Measurements from ENCODE around the gene LCOR. TPM values are rescaled to one million over a fixed set of nuclear protein-coding genes. Genes with fewer than 3 reads are reported as not detected.

Gene LCOR
- total and polyA plus RNA-seq, 2 of the 4 experiments (the other 2 are of a cell fraction), result 3.7 to 36.9 TPM

DNA sequence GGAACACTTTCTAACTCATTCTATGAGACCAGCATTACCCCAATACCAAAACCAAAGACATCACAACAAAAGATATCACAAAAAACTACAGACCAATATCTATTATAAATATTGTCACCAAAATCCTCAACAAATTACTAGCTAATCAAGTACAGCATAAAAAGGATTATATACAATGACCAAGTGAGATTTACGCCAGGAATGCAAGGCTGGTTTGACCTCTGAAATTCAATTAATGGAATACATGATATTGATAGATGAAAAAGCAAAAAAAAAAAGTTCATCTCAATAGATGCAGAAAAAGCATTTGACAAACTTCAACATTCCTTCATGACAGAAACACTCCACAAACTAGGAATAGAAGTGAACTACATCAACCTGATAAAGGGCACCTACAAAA, 175.3 kb downstream of the LCOR start:
- ChIA-PET POLR2A (ENCODE audit: unreplicated experiment) (no interaction called here), CTCF (no interaction called here)
- Histone ChIP-seq H4K20me1 (ENCODE audit: insufficient read depth, low read length) (no peaks in the 10 kb centered on the region), H3K18ac (ENCODE audit: low read depth, low read length) (no peak overlapping the region), H3K79me1 (ENCODE audit: low read depth in 1 of 2, low read length in 2 of 2) (no peaks in the 10 kb centered on the region), H3K4me1 (ENCODE audit: control insufficient read depth, insufficient read depth, low read length) (no peaks in the 10 kb centered on the region), H3K9ac (ENCODE audit: low read depth, low read length) (no peak overlapping the region), H3K56ac (ENCODE audit: extremely low read depth, insufficient read depth, low read length) (no peak overlapping the region), H3K27ac (ENCODE audit: insufficient read depth, low read length) (no peak overlapping the region), H3K36me3 (ENCODE audit: control insufficient read depth, insufficient read depth, low read length) (no peaks in the 10 kb centered on the region), H2AK9ac (replicated peaks; ENCODE audit: low read depth, low read length, poor library complexity) (no peak overlapping the region), H2BK20ac (ENCODE audit: low read depth, low read length) (no peak overlapping the region), H2BK15ac (ENCODE audit: low read depth, low read length) (no peak overlapping the region), H4K5ac (ENCODE audit: low read depth, low read length) (no peak overlapping the region), H2AK5ac (ENCODE audit: low read depth, low read length) (no peak overlapping the region), H2BK120ac (ENCODE audit: low read depth, low read length) (no peak overlapping the region), H3K4ac (ENCODE audit: low read depth, low read length) (no peak overlapping the region), H2BK5ac (ENCODE audit: low read depth, low read length, poor library complexity, severe bottlenecking) (no peak overlapping the region), H2AFZ (replicated peaks; ENCODE audit: low read length, poor library complexity) (no peak overlapping the region), H3K14ac (replicated peaks; ENCODE audit: low read depth, low read length) (no peak overlapping the region), H3K9me1 (ENCODE audit: insufficient read depth, low read length) (no peaks in the 10 kb centered on the region), H3K23ac (ENCODE audit: low read depth, low read length) (no peak overlapping the region), H3K4me2 (ENCODE audit: low read depth, low read length) (no peak overlapping the region), H3K4me3 (ENCODE audit: insufficient read depth, low read depth, low read length) (no peak overlapping the region), H4K8ac (ENCODE audit: low read depth in 2 of 2, low read length in 2 of 2) (no peak overlapping the region), H3K27me3 (ENCODE audit: control insufficient read depth, insufficient read depth, low read length) (peaks cover 18% of the 10 kb centered on the region), H4K91ac (ENCODE audit: insufficient read depth, low read depth, low read length) (no peak overlapping the region), H3K9me3 (ENCODE audit: control insufficient read depth, insufficient read depth, low read length) (peaks cover 9% of the 10 kb centered on the region)
- BruUV-seq (replicated peaks), result no TSS peak
- intact Hi-C loops (cut with micrococcal nuclease), result no loop called here
- DNase-seq (no peak), ATAC-seq (ENCODE audit: low read depth) (no peak)
- dilution Hi-C loops (cut with HindIII; ENCODE audit: low sequenced_read_pairs, unreplicated experiment), result no loop called here
- no peak for TF ChIP-seq MXI1 (IDR thresholded peaks at IDR 0.05; ENCODE audit: borderline replicate concordance, low read depth, low read length)
- in situ Hi-C loops (cut with MboI; ENCODE audit: low sequenced_read_pairs), result no loop called here
- no CpG with 5 or more reads among the region's 1 CpG for WGBS, 2 experiments (ENCODE audit: extremely low coverage in 2 of 2, insufficient read length in 1 of 2)

All from IMR-90 (cell line).